Neural progenitor cell (in vitro differentiated cells): ENCODE measurements around the gene ACKR4.

Experiments
- CTCF ChIP-seq: fragments of 200-600 bp; sonication (generic); IDR thresholded peaks from 2 replicates; pipeline ENCODE4 v1.5.1; 2017; ENCODE audit warnings: antibody characterized with exemption, mild to moderate bottlenecking
- EZH2 ChIP-seq: fragments of 200-600 bp; sonication (generic); IDR thresholded peaks from 2 replicates; pipeline ENCODE4 v1.6.1; 2017; ENCODE audit warnings: antibody characterized with exemption, mild to moderate bottlenecking, moderate library complexity

GRCh38 chr3:132616780-132617179, 19.7 kb downstream of the ACKR4 start:
- no peak for TF ChIP-seq EZH2
- TF ChIP-seq CTCF, result no peak
